H1 (cell line): ENCODE results near the gene BCAS3. TPM values are rescaled to one million over a fixed set of nuclear protein-coding genes. Genes with fewer than 3 reads are reported as not detected.

Experiments
- CTCF ChIP-seq, 3 experiments: IDR thresholded peaks; 1 replicate in 2 of 3; 2 replicates in 1 of 3; pipeline versions ENCODE4 v1.5.1 to v1.6.1; 2011; ENCODE audit warnings: low read length in 3 of 3, mild to moderate bottlenecking in 3 of 3, inconsistent platforms in 2 of 3, low read depth in 1 of 3, moderate library complexity in 1 of 3; ENCODE audit not compliant: insufficient read depth in 1 of 3; ENCODE audit errors: control extremely low read depth in 1 of 3
- polyA plus RNA-seq, 7 experiments: library from polyadenylated mRNA; depleted of rRNA in 3 of 7; stranded (reverse) in 5 of 7; unstranded in 2 of 7; fragments of >200 nt in 5 of 7; fragments of 200-250 nt in 2 of 7; gene quantifications; 1 replicate in 5 of 7; 2 replicates in 1 of 7; 4 replicates in 1 of 7; pipeline versions ENCODE4 v1.2.1 to v1.2.3, GENCODE V29; 2011 to 2013; ENCODE audit warnings: missing spikeins in 2 of 7, mixed read lengths in 2 of 7
- total RNA-seq: library from RNA; stranded (reverse); fragmentation: NEBNext Ultra II Directional; extraction: Animal tissue kit (Norgen Biotek cat#: 25700); gene quantifications from 2 replicates; pipeline ENCODE4 v1.2.1, GENCODE V29; 2021
- TF ChIP-seq, protein P1 (sequence below): fragments of 300-600 bp; sonication (generic); IDR thresholded peaks from 2 replicates; pipeline ENCODE4 v1.7.1; 2012; ENCODE audit warnings: low read length, moderate library complexity, mild to moderate bottlenecking, inconsistent platforms; ENCODE audit not compliant: insufficient replicate concordance

The BCAS3 gene
- total and polyA plus RNA-seq, 2 of the 8 experiments (the other 6 are each of a cell fraction or from before 2014, with no cell fraction given) = 9.9 to 13.3 TPM

DNA sequence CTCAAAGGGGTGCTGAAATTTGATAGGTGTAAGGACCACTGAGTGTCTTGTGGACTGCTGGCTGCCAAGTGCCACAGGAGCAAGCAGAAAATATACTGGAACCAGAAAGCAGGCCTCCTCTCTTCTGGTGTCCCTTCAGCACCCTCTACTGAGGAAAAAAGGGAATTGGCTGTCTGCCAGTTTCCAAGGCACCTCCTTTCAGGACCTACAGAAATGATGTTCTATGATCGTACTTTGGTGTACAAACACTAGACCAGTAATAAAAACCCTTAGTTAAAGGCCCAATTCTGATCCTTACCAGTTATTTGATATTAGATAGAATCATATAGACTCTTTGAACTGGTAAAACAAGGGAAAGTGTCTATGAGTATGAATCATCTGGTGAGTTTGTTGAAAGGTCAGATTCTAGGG is 35.8 kb upstream of the BCAS3 start (continued):
- TF ChIP-seq, protein P1, sequence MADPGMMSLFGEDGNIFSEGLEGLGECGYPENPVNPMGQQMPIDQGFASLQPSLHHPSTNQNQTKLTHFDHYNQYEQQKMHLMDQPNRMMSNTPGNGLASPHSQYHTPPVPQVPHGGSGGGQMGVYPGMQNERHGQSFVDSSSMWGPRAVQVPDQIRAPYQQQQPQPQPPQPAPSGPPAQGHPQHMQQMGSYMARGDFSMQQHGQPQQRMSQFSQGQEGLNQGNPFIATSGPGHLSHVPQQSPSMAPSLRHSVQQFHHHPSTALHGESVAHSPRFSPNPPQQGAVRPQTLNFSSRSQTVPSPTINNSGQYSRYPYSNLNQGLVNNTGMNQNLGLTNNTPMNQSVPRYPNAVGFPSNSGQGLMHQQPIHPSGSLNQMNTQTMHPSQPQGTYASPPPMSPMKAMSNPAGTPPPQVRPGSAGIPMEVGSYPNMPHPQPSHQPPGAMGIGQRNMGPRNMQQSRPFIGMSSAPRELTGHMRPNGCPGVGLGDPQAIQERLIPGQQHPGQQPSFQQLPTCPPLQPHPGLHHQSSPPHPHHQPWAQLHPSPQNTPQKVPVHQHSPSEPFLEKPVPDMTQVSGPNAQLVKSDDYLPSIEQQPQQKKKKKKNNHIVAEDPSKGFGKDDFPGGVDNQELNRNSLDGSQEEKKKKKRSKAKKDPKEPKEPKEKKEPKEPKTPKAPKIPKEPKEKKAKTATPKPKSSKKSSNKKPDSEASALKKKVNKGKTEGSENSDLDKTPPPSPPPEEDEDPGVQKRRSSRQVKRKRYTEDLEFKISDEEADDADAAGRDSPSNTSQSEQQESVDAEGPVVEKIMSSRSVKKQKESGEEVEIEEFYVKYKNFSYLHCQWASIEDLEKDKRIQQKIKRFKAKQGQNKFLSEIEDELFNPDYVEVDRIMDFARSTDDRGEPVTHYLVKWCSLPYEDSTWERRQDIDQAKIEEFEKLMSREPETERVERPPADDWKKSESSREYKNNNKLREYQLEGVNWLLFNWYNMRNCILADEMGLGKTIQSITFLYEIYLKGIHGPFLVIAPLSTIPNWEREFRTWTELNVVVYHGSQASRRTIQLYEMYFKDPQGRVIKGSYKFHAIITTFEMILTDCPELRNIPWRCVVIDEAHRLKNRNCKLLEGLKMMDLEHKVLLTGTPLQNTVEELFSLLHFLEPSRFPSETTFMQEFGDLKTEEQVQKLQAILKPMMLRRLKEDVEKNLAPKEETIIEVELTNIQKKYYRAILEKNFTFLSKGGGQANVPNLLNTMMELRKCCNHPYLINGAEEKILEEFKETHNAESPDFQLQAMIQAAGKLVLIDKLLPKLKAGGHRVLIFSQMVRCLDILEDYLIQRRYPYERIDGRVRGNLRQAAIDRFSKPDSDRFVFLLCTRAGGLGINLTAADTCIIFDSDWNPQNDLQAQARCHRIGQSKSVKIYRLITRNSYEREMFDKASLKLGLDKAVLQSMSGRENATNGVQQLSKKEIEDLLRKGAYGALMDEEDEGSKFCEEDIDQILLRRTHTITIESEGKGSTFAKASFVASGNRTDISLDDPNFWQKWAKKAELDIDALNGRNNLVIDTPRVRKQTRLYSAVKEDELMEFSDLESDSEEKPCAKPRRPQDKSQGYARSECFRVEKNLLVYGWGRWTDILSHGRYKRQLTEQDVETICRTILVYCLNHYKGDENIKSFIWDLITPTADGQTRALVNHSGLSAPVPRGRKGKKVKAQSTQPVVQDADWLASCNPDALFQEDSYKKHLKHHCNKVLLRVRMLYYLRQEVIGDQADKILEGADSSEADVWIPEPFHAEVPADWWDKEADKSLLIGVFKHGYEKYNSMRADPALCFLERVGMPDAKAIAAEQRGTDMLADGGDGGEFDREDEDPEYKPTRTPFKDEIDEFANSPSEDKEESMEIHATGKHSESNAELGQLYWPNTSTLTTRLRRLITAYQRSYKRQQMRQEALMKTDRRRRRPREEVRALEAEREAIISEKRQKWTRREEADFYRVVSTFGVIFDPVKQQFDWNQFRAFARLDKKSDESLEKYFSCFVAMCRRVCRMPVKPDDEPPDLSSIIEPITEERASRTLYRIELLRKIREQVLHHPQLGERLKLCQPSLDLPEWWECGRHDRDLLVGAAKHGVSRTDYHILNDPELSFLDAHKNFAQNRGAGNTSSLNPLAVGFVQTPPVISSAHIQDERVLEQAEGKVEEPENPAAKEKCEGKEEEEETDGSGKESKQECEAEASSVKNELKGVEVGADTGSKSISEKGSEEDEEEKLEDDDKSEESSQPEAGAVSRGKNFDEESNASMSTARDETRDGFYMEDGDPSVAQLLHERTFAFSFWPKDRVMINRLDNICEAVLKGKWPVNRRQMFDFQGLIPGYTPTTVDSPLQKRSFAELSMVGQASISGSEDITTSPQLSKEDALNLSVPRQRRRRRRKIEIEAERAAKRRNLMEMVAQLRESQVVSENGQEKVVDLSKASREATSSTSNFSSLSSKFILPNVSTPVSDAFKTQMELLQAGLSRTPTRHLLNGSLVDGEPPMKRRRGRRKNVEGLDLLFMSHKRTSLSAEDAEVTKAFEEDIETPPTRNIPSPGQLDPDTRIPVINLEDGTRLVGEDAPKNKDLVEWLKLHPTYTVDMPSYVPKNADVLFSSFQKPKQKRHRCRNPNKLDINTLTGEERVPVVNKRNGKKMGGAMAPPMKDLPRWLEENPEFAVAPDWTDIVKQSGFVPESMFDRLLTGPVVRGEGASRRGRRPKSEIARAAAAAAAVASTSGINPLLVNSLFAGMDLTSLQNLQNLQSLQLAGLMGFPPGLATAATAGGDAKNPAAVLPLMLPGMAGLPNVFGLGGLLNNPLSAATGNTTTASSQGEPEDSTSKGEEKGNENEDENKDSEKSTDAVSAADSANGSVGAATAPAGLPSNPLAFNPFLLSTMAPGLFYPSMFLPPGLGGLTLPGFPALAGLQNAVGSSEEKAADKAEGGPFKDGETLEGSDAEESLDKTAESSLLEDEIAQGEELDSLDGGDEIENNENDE = no peak
- TF ChIP-seq CTCF (IDR thresholded peaks at IDR 0.05; ENCODE audit: control extremely low read depth in 1 of 3, insufficient read depth in 1 of 3, low read depth in 1 of 3, low read length in 3 of 3) = peak; percentile 33 to 83 (median 75)
